Endothelial cell of umbilical vein (primary cell): Measurements from ENCODE around the gene AJUBA. TPM values are rescaled to one million over a fixed set of nuclear protein-coding genes. Genes with fewer than 3 reads are reported as not detected.

Experiments
- Bru-seq: library from RNA; stranded (reverse); fragments of 400-500 nt; gene quantifications from one replicate; lab custom pipeline; 2021; lab: Mats Ljungman, UMichigan
- BruChase-seq, 2 experiments: library from RNA; stranded (reverse); fragments of 400-500 nt; gene quantifications; one replicate each; lab custom pipeline; 2021; lab: Mats Ljungman, UMichigan
- BruUV-seq: library from RNA; stranded (reverse); fragments of 400-500 nt; replicated peaks from 2 replicates; lab custom pipeline; 2021; lab: Mats Ljungman, UMichigan
- CTCF ChIA-PET: fragments of 300-600, 350-600 bp; sonication (Branson Sonifier 250); formaldehyde crosslinking; loops from one replicate; lab custom pipeline; 2021; ENCODE audit warnings: antibody characterized with exemption, inconsistent platforms; lab: Charles Lee
- POLR2A ChIA-PET: fragments of 300-600, 350-600 bp; sonication (Branson Sonifier 250); formaldehyde crosslinking; loops from one replicate; lab custom pipeline; 2021; ENCODE audit warnings: antibody characterized with exemption, inconsistent platforms; lab: Charles Lee
- DNase-seq: peaks from one replicate; pipeline ENCODE4 v3.0.0-alpha.2; 2011; ENCODE audit warnings: low read depth, low spot score
- FAIRE-seq: peaks from 2 replicates; lab custom pipeline; 2011; peaks lifted over from hg19 to GRCh38; lab: Jason Lieb, UNC
- H2AFZ ChIP-seq: 2 replicates; pipeline ENCODE4 v1.6.0; 2012; ENCODE audit warnings: low read depth, low read length, control low read depth, inconsistent platforms
- H3K27ac ChIP-seq: 2 replicates; pipeline ENCODE4 v1.5.1; 2011; ENCODE audit warnings: low read depth, mild to moderate bottlenecking, control low read depth, low read length, moderate library complexity; ENCODE audit not compliant: insufficient read depth
- H3K27me3 ChIP-seq, 2 experiments: 2 replicates each; pipeline versions ENCODE4 v1.6.0 to v1.6.1; 2011; ENCODE audit warnings: low read length in 2 of 2, mixed read lengths in 1 of 2; ENCODE audit not compliant: control insufficient read depth in 2 of 2, insufficient read depth in 2 of 2
- H3K36me3 ChIP-seq, 2 experiments: 2 replicates in 1 of 2; 3 replicates in 1 of 2; pipeline ENCODE4 v1.5.1; 2011; ENCODE audit warnings: low read length in 2 of 2, mild to moderate bottlenecking in 1 of 2, moderate library complexity in 1 of 2; ENCODE audit not compliant: control insufficient read depth in 2 of 2, insufficient read depth in 2 of 2; ENCODE audit errors: extremely low read depth in 1 of 2
- H3K4me1 ChIP-seq: 3 replicates; pipeline ENCODE4 v1.5.1; 2011; ENCODE audit warnings: mild to moderate bottlenecking, low read length; ENCODE audit not compliant: control insufficient read depth, insufficient read depth; ENCODE audit errors: extremely low read depth
- H3K4me2 ChIP-seq: 2 replicates; pipeline ENCODE4 v1.6.1; 2011; ENCODE audit warnings: low read length, control low read depth, mixed read lengths; ENCODE audit not compliant: insufficient read depth
- H3K4me3 ChIP-seq, 3 experiments: fragments of 200-600 bp in 1 of 3; sonication (generic), shearing (Covaris generic) in 1 of 3; replicated peaks in 1 of 3; 2 replicates each; pipeline ENCODE4 v1.5.1; 2011 to 2016; ENCODE audit warnings: control low read depth in 3 of 3, low read length in 3 of 3, mild to moderate bottlenecking in 2 of 3, inconsistent platforms in 1 of 3, low read depth in 1 of 3, moderate library complexity in 1 of 3; ENCODE audit not compliant: insufficient read depth in 1 of 3
- H3K79me2 ChIP-seq: 2 replicates; pipeline ENCODE4 v1.6.0; 2012; ENCODE audit warnings: low read length, inconsistent platforms; ENCODE audit not compliant: control insufficient read depth, insufficient read depth
- H3K9ac ChIP-seq: replicated peaks from 2 replicates; pipeline ENCODE3; 2011; ENCODE audit warnings: low read length, control low read depth; ENCODE audit not compliant: insufficient read depth; ENCODE audit errors: extremely low read depth
- H3K9me1 ChIP-seq: replicated peaks from 3 replicates; pipeline ENCODE4 v1.6.0; 2011; ENCODE audit warnings: mild to moderate bottlenecking, low read length; ENCODE audit not compliant: control insufficient read depth, insufficient read depth; ENCODE audit errors: extremely low read depth
- H3K9me3 ChIP-seq: replicated peaks from 2 replicates; pipeline ENCODE4 v1.5.1; 2012; ENCODE audit warnings: low read length, inconsistent platforms; ENCODE audit not compliant: control insufficient read depth, insufficient read depth
- H4K20me1 ChIP-seq: replicated peaks from 2 replicates; pipeline ENCODE3; 2011; ENCODE audit warnings: mild to moderate bottlenecking, low read length; ENCODE audit not compliant: control insufficient read depth, insufficient read depth; ENCODE audit errors: extremely low read depth
- EZH2 ChIP-seq: IDR thresholded peaks from 2 replicates; pipeline ENCODE4 v1.6.1; 2012; ENCODE audit warnings: borderline replicate concordance, low read depth, mild to moderate bottlenecking, moderate library complexity, low read length, inconsistent platforms; ENCODE audit not compliant: severe bottlenecking
- FOS ChIP-seq: IDR thresholded peaks from 2 replicates; pipeline ENCODE4 v1.6.1; 2011; ENCODE audit warnings: mild to moderate bottlenecking, low read length, moderate library complexity, borderline replicate concordance; ENCODE audit not compliant: insufficient read depth
- GATA2 ChIP-seq: IDR thresholded peaks from 2 replicates; pipeline ENCODE4 v1.7.0; 2011; ENCODE audit warnings: low read depth, mild to moderate bottlenecking, moderate library complexity, mixed read lengths, low read length; ENCODE audit not compliant: insufficient read length, insufficient read depth
- JUN ChIP-seq: IDR thresholded peaks from 2 replicates; pipeline ENCODE4 v1.6.1; 2011; ENCODE audit warnings: borderline replicate concordance, low read depth; ENCODE audit not compliant: insufficient read length, insufficient read depth
- MYC ChIP-seq: IDR thresholded peaks from one replicate; pipeline ENCODE4 v1.6.1; 2011; ENCODE audit warnings: mild to moderate bottlenecking, low read depth, low read length
- POLR2A ChIP-seq: IDR thresholded peaks from 2 replicates; pipeline ENCODE4 v1.6.1; 2012; ENCODE audit warnings: low read depth, mild to moderate bottlenecking, control low read depth, low read length
- POLR2AphosphoS5 ChIP-seq: IDR thresholded peaks from 2 replicates; pipeline ENCODE4 v1.6.1; 2012; ENCODE audit warnings: low read depth, mild to moderate bottlenecking, control low read depth, low read length, moderate library complexity; ENCODE audit not compliant: insufficient read depth
- dilution Hi-C: fragments of 300-500 bp; cut with MboI; formaldehyde crosslinking; loops from one replicate; pipeline ENCODE4 v1.15.0; 2019; ENCODE audit warnings: low sequenced_read_pairs; ENCODE audit not compliant: extremely low pct_ligation_motif_present
- intact Hi-C: fragments of 100-400 bp; cut with micrococcal nuclease; formaldehyde crosslinking; loops from one replicate; pipeline ENCODE4 v1.10.0; 2022
- long read RNA-seq: library from polyadenylated mRNA; stranded (forward); transcript quantifications from one replicate; pipeline ENCODE4 v2.0.0, GENCODE V29; 2021
- polyA minus RNA-seq, 3 experiments: library from RNA; depleted of rRNA, polyadenylated mRNA; stranded (reverse); fragments of >200 nt; gene quantifications; 1 replicate in 1 of 3; 2 replicates in 2 of 3; pipeline ENCODE4 v1.2.3, GENCODE V29; 2011
- polyA plus RNA-seq, 4 experiments: library from polyadenylated mRNA; depleted of rRNA in 3 of 4; stranded (reverse) in 3 of 4; unstranded in 1 of 4; fragments of >200 nt; gene quantifications; 2 replicates each; pipeline versions ENCODE4 v1.2.1 to v1.2.3, GENCODE V29; 2011 to 2012; ENCODE audit warnings: missing spikeins in 1 of 4
- total RNA-seq: library from RNA; stranded (reverse); gene quantifications from 2 replicates; pipeline ENCODE4 v1.2.3, GENCODE V29; 2021
- TF ChIP-seq, protein P1 (sequence below): IDR thresholded peaks from 2 replicates; pipeline ENCODE4 v1.6.1; 2011; ENCODE audit not compliant: insufficient read depth, insufficient read length
- TF ChIP-seq, protein P2 (sequence below), 2 donors: IDR thresholded peaks; 1 replicate in 1 of 2; 2 replicates in 1 of 2; pipeline ENCODE4 v1.5.1; 2011; ENCODE audit warnings: low read length in 2 of 2, mild to moderate bottlenecking in 2 of 2, moderate library complexity in 2 of 2, control low read depth in 1 of 2, inconsistent platforms in 1 of 2, low read depth in 1 of 2; ENCODE audit not compliant: insufficient read depth in 1 of 2; ENCODE audit errors: extremely low read depth in 1 of 2

AJUBA gene
- total RNA-seq (54.1 and 61.7 TPM in 2 replicates), polyA plus RNA-seq (50.0 and 50.7 TPM in 2 replicates), polyA minus RNA-seq (144 and 157 TPM in 2 replicates), Bru-seq, nascent RNA (percentile 86 among the genes with signal in this experiment), BruChase-seq, experiment 1, labeled RNA remaining after a 6-hour chase (percentile 97 among the genes with signal in this experiment), BruChase-seq, experiment 2, labeled RNA remaining after a 2-hour chase (percentile 98 among the genes with signal in this experiment)
- polyA plus RNA-seq (2011; cell fraction: cytosol; rRNA removed): 41.4 and 44.7 TPM in 2 replicates
- 64.2 and 66.4 TPM in 2 replicates for polyA plus RNA-seq (2011; cell fraction: nucleus; rRNA removed)
- polyA plus RNA-seq (2012): 24.6 and 40.3 TPM in 2 replicates
- polyA minus RNA-seq (2011; cell fraction: cytosol; rRNA and poly(A)+ RNA removed): 62.4 TPM
- polyA minus RNA-seq (2011; cell fraction: nucleus; rRNA and poly(A)+ RNA removed): 65.9 and 69.6 TPM in 2 replicates
- long read RNA-seq, full-length matches to known transcripts: 60 of 82 reads
- long read RNA-seq, partial matches to known transcripts: 6 of 82 reads
- long read RNA-seq, other reads (novel, unspliced or antisense): 16 of 82 reads

DNA sequence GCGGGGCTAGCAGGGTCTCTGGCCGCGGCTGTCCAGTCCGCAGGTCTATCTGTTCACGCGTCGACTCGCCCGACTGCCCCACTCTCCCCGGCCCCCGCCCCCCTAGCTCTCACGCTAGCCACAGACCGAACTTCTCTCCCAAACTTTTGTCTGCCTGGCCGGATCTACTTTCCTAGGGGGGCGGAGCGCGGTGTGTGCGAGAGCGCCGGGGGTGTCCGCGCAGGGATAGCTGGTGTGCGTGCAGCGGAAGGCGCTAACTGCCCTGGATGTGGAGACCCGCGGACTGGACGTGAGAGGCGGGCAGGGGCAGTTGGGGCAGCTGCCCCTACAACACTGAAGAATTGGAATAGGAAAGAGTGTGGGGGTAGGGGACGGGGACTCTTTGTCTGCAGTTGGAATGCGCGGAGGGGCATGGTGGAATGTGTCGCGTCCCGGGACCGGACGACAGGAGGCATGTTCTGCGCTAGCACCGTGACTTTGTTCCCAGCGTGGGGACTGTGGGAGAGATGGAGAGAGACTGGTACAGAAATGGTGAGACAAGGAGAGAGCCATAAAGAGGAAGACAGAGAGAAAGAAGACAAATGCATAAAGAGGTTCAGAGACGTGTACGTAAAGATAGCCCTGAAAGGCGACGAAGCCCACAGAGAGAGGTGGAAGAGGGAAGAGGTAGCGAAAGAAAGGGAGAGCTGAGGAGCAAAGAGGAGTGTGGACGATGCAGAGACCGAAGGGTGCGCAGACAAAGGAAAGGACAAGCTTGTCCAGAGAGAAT lies at the start of gene AJUBA:
TSS of gene AJUBA (minus strand) at position 75 of the 769 bp plus-strand sequence. CDS start 285 bp downstream, outside the sequence.
- peak within 1 kb of the TSS; percentile 61 to 89 (median 83) for H3K4me3 ChIP-seq
- H4K20me1 ChIP-seq: no peaks in the 10 kb centered on the region
- peak within 1 kb of the TSS; percentile 92 for H3K9ac ChIP-seq
- peak within 1 kb of the TSS; percentile 83 for H2AFZ ChIP-seq
- FAIRE-seq (peak; percentile 93), DNase-seq (peak; percentile 88)
- ChIA-PET POLR2A (interaction anchor here (0.6 to 2.6 kb wide), 11 partner anchors 9 to 435 kb away, joined by 3 to 8 read pairs (median 4); partner anchors contain the start of gene HAUS4), CTCF (interaction anchor here (0.7 to 17.1 kb wide), 17 partner anchors 10 to 426 kb away, joined by 3 to 1071 read pairs (median 9); partner anchors contain the start of genes CDH24, HAUS4 and PRMT5)
- no peaks in the 10 kb centered on the region for H3K9me3 ChIP-seq
- no peak for TF ChIP-seq JUN
- TF ChIP-seq POLR2A: peak; percentile 11
- no peak for TF ChIP-seq GATA2
- TF ChIP-seq, protein P1, sequence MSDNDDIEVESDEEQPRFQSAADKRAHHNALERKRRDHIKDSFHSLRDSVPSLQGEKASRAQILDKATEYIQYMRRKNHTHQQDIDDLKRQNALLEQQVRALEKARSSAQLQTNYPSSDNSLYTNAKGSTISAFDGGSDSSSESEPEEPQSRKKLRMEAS: peak; percentile 1
- TF ChIP-seq EZH2: no peak
- peak; percentile 6 for TF ChIP-seq FOS
- TF ChIP-seq, protein P2, sequence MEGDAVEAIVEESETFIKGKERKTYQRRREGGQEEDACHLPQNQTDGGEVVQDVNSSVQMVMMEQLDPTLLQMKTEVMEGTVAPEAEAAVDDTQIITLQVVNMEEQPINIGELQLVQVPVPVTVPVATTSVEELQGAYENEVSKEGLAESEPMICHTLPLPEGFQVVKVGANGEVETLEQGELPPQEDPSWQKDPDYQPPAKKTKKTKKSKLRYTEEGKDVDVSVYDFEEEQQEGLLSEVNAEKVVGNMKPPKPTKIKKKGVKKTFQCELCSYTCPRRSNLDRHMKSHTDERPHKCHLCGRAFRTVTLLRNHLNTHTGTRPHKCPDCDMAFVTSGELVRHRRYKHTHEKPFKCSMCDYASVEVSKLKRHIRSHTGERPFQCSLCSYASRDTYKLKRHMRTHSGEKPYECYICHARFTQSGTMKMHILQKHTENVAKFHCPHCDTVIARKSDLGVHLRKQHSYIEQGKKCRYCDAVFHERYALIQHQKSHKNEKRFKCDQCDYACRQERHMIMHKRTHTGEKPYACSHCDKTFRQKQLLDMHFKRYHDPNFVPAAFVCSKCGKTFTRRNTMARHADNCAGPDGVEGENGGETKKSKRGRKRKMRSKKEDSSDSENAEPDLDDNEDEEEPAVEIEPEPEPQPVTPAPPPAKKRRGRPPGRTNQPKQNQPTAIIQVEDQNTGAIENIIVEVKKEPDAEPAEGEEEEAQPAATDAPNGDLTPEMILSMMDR (IDR thresholded peaks at IDR 0.05; ENCODE audit: extremely low read depth in 1 of 2, insufficient read depth in 1 of 2, low read depth in 1 of 2, low read length in 2 of 2): peak in 1 of 2 donors; percentile 5
- peak; percentile 12 for TF ChIP-seq MYC
- no peak for TF ChIP-seq POLR2AphosphoS5
- H3K27me3 ChIP-seq: no peaks in the 10 kb centered on the region
- H3K4me1 ChIP-seq: peaks cover 32% of the 10 kb centered on the region
- no peaks in the 10 kb centered on the region for H3K9me1 ChIP-seq
- intact Hi-C loops (loop anchor here (1.0 to 10.0 kb wide), 8 partner anchors 9 to 595 kb away; partner anchors contain the start of gene SLC7A8), dilution Hi-C loops (loop anchor here (10.0 kb wide), 1 partner anchor 82 kb away; no protein-coding TSS in a partner anchor)
- H3K4me2 ChIP-seq: peak within 1 kb of the TSS; percentile 95
- BruUV-seq: no TSS peak
- H3K27ac ChIP-seq: peak within 1 kb of the TSS; percentile 89
- peaks cover 43% of the 10 kb centered on the region for H3K79me2 ChIP-seq
- peaks cover 0 to 3% of the 10 kb centered on the region in 2 experiments for H3K36me3 ChIP-seq
